ENCODE results near the gene NFATC3.
A peak's percentile ranks its signal among the peaks of the same experiment; 100 is the strongest.

Gene NFATC3

DNA sequence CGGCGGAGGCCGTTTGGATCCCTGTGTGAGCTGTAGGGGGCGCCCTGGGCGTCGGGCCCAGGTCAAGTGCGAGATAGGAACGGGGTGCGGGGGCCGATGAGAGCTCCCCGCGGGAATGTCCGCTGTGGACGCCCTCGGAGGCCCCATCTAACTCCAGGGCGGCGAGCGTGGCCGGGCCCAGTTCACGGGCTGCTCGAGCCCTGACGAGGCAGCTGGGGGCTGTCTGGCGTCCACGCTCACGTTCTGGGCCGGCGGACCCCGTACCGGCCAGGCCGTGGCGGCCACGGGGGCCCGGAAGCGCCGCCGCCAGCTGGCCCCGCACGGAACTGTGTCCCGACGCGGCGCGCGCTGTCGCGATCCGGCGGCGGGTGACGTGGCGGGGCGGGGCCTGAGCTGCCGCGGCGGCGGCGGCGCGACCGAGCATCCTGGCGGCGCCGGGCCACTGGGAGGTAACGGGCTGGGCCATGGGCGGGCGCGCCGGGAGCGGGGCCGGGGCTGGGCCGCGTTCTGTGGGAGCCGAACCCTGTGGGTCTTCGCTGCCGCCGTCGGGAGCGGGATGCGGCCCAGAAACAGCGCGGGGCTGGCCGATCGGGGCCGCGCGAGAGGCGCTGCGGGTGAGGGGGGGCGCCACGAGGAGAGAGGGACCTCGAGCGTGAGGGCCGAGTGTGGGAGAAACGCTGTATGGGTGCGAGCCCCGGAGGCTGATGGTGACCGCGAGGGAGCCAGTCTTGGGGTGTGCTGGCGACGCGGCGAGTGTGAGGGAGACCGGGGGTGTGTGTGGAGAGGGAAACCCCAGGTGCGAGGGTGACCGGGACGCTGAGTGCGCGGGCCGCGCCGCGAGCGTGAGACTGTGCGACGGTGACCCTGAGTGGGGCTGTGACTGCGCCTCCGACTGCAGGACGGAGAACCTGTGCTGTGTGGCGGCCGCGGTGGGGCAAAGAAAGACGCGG, 179.2 kb downstream of the NFATC3 start, which contains the start of gene SLC7A6:
SLC7A6 (plus strand) TSS at position 399 of the 950 bp plus-strand sequence. CDS start 10,201 bp downstream, outside the sequence.
- peak; percentile 82 for TF ChIP-seq CTCF (IDR thresholded peaks at IDR 0.05; ENCODE audit: low read depth, low read length, missing control alignments)
- peak within 1 kb of the TSS; percentile 79 for H3K4me3 ChIP-seq (ENCODE audit: low read depth, low read length)
- peak; percentile 49 for DNase-seq (ENCODE audit: low read depth)

DNA sequence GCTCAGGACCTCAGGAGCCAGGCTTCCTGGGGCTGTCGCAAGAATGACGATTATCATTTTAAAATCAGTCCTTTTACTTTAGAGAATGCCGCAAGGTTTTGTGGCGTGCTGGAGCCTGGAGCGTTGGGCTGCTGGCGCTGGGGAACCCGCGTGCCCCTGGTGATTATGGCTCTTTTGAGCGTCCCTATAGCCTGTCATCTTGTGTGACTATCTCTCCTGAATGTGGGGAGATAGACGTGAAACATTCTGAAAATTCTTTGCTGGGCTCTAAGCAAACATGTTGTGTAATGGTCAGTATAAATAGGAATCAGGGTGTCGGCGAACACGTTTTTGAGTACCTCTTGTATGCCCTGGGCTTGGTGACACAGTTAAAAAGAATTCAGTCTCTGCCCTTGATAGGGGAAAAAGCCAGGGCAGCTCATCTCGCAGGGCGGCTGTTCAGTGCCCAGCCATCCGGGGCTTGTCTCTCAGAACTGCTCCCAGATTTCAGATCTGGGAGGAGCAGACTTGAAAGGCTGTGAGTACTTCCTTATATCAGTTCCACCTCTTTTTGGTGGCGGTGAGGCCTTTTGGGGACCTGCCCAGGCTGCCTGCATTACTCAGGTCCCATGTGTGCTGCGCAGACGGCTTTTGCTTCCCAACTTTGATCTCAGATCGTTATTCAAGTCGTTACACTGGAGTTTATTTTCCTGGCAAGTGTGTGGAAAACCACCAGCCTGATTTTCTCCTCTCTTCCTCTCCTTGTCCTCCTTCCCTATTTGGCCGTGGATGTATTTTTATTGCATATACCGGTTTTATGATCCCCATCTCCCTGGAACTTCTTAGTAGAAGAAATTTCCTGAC, 180.1 kb downstream of the NFATC3 start:
- no peak for TF ChIP-seq CTCF (IDR thresholded peaks at IDR 0.05; ENCODE audit: low read depth, low read length, missing control alignments)
- H3K4me3 ChIP-seq (ENCODE audit: low read depth, low read length) = peak overlapping the region; percentile 79
- DNase-seq (ENCODE audit: low read depth) = no peak

GRCh38 chr16:68267612-68268405, 182.6 kb downstream of the NFATC3 start:
- TF ChIP-seq CTCF (IDR thresholded peaks at IDR 0.05; ENCODE audit: low read depth, low read length, missing control alignments) = no peak
- H3K4me3 ChIP-seq (ENCODE audit: low read depth, low read length) = no peak overlapping the region
- no peak for DNase-seq (ENCODE audit: low read depth)

- no peak for TF ChIP-seq CTCF (IDR thresholded peaks at IDR 0.05; ENCODE audit: low read depth, low read length, missing control alignments)
- DNase-seq (ENCODE audit: low read depth) = no peak
- no peak overlapping the region for H3K4me3 ChIP-seq (ENCODE audit: low read depth, low read length)
These were observed 184.6 kb downstream of the NFATC3 start for GRCh38 chr16:68269793-68270192.

GRCh38 chr16:68270353-68270752, 185.2 kb downstream of the NFATC3 start:
- no peak for TF ChIP-seq CTCF (IDR thresholded peaks at IDR 0.05; ENCODE audit: low read depth, low read length, missing control alignments)
- H3K4me3 ChIP-seq (ENCODE audit: low read depth, low read length) = no peak overlapping the region

DNA sequence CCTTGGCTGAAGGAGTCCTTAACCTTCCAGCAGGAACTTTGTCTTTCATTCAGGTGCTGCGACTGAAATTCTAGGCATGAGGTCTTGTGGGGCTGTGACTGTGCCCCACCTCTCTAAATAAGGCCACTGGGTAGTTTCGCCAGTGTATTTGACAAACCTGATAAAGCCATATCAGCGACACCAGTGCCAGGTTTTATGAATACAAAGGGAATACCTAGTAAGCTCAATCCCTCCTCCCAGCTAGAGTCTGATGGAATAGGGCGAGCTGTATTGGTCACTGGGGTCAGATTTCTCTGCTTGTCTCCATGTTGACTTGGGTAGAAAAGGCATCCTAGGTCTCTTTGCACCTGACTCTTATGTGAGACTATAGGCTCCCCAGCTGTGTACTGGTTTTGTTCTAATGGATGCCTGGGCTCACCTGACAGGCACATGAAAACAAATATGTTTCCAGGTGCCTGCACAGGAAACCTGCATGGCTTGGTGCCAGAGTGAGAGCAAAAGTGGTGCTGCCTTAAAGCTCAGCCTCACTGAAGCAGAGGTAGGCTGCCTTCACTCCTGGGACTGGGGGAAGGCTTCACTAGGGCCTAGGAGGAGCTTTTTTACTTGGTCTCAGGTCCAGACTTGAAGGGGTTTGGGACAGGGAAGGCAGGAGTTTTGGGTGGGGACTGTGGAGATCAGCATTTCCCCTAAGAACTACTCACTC, 187.5 kb downstream of the NFATC3 start:
- DNase-seq (ENCODE audit: low read depth) = no peak
- TF ChIP-seq CTCF (IDR thresholded peaks at IDR 0.05; ENCODE audit: low read depth, low read length, missing control alignments) = no peak
- H3K4me3 ChIP-seq (ENCODE audit: low read depth, low read length) = no peak overlapping the region

More at GRCh38 chr16:68270353-68270752, 185.2 kb downstream of the NFATC3 start:
- DNase-seq (ENCODE audit: low read depth) = no peak
